Upper lobe of left lung (tissue), 4 donors: ENCODE measurements around the gene HOXB2.

Experiments used
- EP300 ChIP-seq, 4 donors: sonication (generic); formaldehyde crosslinking; IDR thresholded peaks; one replicate each; pipeline ENCODE4 v1.5.1; 2017; ENCODE audit warnings: antibody characterized with exemption in 4 of 4, control low read depth in 2 of 4
- POLR2A ChIP-seq, 4 donors: fragments of 450-650 bp; IDR thresholded peaks; one replicate each; pipeline ENCODE4 v1.5.1; 2016 to 2017; ENCODE audit warnings: antibody characterized with exemption in 4 of 4, mild to moderate bottlenecking in 2 of 4
- POLR2AphosphoS5 ChIP-seq, 2 donors: sonication (generic); formaldehyde crosslinking; IDR thresholded peaks; one replicate each; pipeline ENCODE4 v1.5.1; 2017; ENCODE audit warnings: antibody characterized with exemption in 2 of 2
- TF ChIP-seq, protein P1 (sequence below), 6 experiments: fragments of 450-650 bp in 4 of 6; fragments of 200-600 bp in 2 of 6; sonication (generic) in 2 of 6; IDR thresholded peaks; one replicate each; pipeline ENCODE4 v1.5.1; 2016 to 2019; ENCODE audit warnings: antibody characterized with exemption in 6 of 6

GRCh38 chr17:48575066-48575582 is 30.2 kb upstream of the HOXB2 start:
- TF ChIP-seq POLR2A (IDR thresholded peaks at IDR 0.05) (no peak), EP300 (IDR thresholded peaks at IDR 0.05) (no peak), POLR2AphosphoS5 (IDR thresholded peaks at IDR 0.05) (no peak)
- TF ChIP-seq, protein P1, sequence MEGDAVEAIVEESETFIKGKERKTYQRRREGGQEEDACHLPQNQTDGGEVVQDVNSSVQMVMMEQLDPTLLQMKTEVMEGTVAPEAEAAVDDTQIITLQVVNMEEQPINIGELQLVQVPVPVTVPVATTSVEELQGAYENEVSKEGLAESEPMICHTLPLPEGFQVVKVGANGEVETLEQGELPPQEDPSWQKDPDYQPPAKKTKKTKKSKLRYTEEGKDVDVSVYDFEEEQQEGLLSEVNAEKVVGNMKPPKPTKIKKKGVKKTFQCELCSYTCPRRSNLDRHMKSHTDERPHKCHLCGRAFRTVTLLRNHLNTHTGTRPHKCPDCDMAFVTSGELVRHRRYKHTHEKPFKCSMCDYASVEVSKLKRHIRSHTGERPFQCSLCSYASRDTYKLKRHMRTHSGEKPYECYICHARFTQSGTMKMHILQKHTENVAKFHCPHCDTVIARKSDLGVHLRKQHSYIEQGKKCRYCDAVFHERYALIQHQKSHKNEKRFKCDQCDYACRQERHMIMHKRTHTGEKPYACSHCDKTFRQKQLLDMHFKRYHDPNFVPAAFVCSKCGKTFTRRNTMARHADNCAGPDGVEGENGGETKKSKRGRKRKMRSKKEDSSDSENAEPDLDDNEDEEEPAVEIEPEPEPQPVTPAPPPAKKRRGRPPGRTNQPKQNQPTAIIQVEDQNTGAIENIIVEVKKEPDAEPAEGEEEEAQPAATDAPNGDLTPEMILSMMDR (IDR thresholded peaks at IDR 0.05) = no peak
